ENCODE results near the gene PARP6. TPM values are rescaled to one million over a fixed set of nuclear protein-coding genes. Genes with fewer than 3 reads are reported as not detected.
A peak's percentile ranks its signal among the peaks of the same experiment; 100 is the strongest.

Gene PARP6
- total RNA-seq, 1 donor from 2014 or later, result 72.4 TPM

DNA sequence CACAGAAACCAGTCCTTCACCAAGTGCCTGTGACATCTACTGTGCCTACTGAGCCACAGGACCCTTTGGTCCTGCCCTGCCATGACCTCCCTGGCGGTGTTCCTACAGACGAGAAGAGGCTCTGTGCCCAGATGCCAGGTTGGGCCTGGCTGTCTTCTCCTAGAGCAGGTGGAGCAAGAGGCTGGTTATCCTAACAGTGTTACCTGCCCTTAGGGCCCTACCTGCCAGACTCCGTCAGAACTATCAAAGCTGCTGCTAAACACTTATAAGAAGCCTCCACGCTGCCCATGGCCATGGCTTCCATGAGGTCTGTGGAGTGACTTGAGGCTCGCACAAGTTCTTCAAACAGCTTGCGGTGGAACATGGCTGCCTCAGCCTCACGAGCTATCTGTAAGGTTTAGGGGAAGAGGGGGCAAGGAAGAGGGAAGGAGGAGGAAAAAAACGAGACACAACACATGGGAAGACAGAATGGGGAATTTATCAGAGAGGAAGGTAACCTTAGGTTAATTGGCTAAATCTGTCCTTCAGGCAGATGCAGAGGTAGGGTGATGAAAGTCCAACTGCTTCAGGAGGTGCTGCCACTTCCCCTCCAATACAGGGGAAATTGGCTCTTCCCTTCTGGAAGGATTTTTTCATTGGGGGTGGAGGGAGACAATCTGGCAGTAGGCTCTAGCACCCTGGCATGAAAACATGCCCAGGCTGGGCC is 69.4 kb downstream of the PARP6 start:
- TF ChIP-seq, protein P1, sequence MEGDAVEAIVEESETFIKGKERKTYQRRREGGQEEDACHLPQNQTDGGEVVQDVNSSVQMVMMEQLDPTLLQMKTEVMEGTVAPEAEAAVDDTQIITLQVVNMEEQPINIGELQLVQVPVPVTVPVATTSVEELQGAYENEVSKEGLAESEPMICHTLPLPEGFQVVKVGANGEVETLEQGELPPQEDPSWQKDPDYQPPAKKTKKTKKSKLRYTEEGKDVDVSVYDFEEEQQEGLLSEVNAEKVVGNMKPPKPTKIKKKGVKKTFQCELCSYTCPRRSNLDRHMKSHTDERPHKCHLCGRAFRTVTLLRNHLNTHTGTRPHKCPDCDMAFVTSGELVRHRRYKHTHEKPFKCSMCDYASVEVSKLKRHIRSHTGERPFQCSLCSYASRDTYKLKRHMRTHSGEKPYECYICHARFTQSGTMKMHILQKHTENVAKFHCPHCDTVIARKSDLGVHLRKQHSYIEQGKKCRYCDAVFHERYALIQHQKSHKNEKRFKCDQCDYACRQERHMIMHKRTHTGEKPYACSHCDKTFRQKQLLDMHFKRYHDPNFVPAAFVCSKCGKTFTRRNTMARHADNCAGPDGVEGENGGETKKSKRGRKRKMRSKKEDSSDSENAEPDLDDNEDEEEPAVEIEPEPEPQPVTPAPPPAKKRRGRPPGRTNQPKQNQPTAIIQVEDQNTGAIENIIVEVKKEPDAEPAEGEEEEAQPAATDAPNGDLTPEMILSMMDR (IDR thresholded peaks at IDR 0.05), result no peak
- no peaks in the 10 kb centered on the region for H3K9me3 Mint-ChIP-seq (ENCODE audit: low read depth)
- H3K27ac Mint-ChIP-seq (ENCODE audit: unreplicated experiment), result peak overlapping the region; percentile 60
- DNase-seq (ENCODE audit: low spot score), result no peak
- peaks cover 64% of the 10 kb centered on the region for H3K36me3 Mint-ChIP-seq (ENCODE audit: low read depth)
- no peaks in the 10 kb centered on the region for H3K27me3 Mint-ChIP-seq (ENCODE audit: low read depth)
- peaks cover 15% of the 10 kb centered on the region for H3K4me1 Mint-ChIP-seq (ENCODE audit: low read depth)
- no peak overlapping the region for H3K4me3 Mint-ChIP-seq (ENCODE audit: unreplicated experiment)

GRCh38 chr15:72202302-72202701 is 70.1 kb downstream of the PARP6 start:
- TF ChIP-seq, protein P1 (IDR thresholded peaks at IDR 0.05), result no peak
- Mint-ChIP-seq H3K9me3 (ENCODE audit: low read depth) (no peaks in the 10 kb centered on the region), H3K4me3 (ENCODE audit: unreplicated experiment) (no peak overlapping the region), H3K4me1 (ENCODE audit: low read depth) (peaks cover 17% of the 10 kb centered on the region), H3K27me3 (ENCODE audit: low read depth) (no peaks in the 10 kb centered on the region), H3K36me3 (ENCODE audit: low read depth) (peaks cover 61% of the 10 kb centered on the region), H3K27ac (ENCODE audit: unreplicated experiment) (no peak overlapping the region)
- DNase-seq (ENCODE audit: low spot score), result no peak

DNA sequence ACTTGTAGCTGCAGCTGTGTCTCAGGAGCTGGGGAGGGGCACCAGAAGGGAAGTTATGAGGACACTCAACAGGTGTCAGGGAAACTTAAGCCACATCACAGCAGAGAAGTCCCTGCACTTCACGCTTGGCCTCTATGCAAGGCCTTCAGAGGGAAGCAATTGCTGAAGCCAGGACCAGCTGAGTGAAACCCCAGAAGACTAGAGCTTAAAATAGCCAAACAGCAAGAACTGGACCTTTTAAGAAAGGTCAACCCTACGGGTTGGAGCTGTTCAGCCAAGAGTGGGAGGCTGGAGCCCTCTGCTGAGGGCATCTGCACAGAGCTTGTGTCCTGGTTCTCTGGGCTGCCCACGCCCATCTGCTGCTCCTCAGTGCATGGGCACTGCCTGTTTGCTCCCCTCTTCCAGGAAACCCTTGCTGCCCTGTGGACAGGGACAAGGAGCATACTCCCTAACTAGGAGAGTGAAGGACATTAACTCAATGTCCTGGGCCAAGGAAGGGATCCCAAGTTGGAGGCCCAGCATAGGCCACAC is 70.9 kb downstream of the PARP6 start:
- Mint-ChIP-seq H3K4me1 (ENCODE audit: low read depth) (peaks cover 17% of the 10 kb centered on the region), H3K36me3 (ENCODE audit: low read depth) (peaks cover 54% of the 10 kb centered on the region), H3K27me3 (ENCODE audit: low read depth) (no peaks in the 10 kb centered on the region), H3K9me3 (ENCODE audit: low read depth) (no peaks in the 10 kb centered on the region), H3K27ac (ENCODE audit: unreplicated experiment) (no peak overlapping the region), H3K4me3 (ENCODE audit: unreplicated experiment) (no peak overlapping the region)
- TF ChIP-seq, protein P1 (IDR thresholded peaks at IDR 0.05), result no peak
- DNase-seq (ENCODE audit: low spot score), result no peak

GRCh38 chr15:72200395-72201237 is 71.7 kb downstream of the PARP6 start:
- peak overlapping the region; percentile 17 for H3K27ac Mint-ChIP-seq (ENCODE audit: unreplicated experiment)
- no peaks in the 10 kb centered on the region for H3K27me3 Mint-ChIP-seq (ENCODE audit: low read depth)
- no peaks in the 10 kb centered on the region for H3K9me3 Mint-ChIP-seq (ENCODE audit: low read depth)
- no peak overlapping the region for H3K4me3 Mint-ChIP-seq (ENCODE audit: unreplicated experiment)
- no peak for DNase-seq (ENCODE audit: low spot score)
- TF ChIP-seq, protein P1 (IDR thresholded peaks at IDR 0.05), result no peak
- peaks cover 47% of the 10 kb centered on the region for H3K36me3 Mint-ChIP-seq (ENCODE audit: low read depth)
- peaks cover 17% of the 10 kb centered on the region for H3K4me1 Mint-ChIP-seq (ENCODE audit: low read depth)

GRCh38 chr15:72199721-72200212 is 72.6 kb downstream of the PARP6 start:
- no peaks in the 10 kb centered on the region for H3K9me3 Mint-ChIP-seq (ENCODE audit: low read depth)
- H3K27me3 Mint-ChIP-seq (ENCODE audit: low read depth), result no peaks in the 10 kb centered on the region
- no peak overlapping the region for H3K4me3 Mint-ChIP-seq (ENCODE audit: unreplicated experiment)
- peaks cover 17% of the 10 kb centered on the region for H3K4me1 Mint-ChIP-seq (ENCODE audit: low read depth)
- peaks cover 40% of the 10 kb centered on the region for H3K36me3 Mint-ChIP-seq (ENCODE audit: low read depth)
- H3K27ac Mint-ChIP-seq (ENCODE audit: unreplicated experiment), result no peak overlapping the region
- no peak for DNase-seq (ENCODE audit: low spot score)
- TF ChIP-seq, protein P1 (IDR thresholded peaks at IDR 0.05), result peak; percentile 94
